Astrocyte (in vitro differentiated cells and primary cell): Measurements from ENCODE around the gene KCNMA1. TPM values are rescaled to one million over a fixed set of nuclear protein-coding genes. Genes with fewer than 3 reads are reported as not detected.
A peak's percentile ranks its signal among the peaks of the same experiment; 100 is the strongest.

Experiments used
- DNase-seq: peaks from one replicate; pipeline ENCODE4 v3.0.0-alpha.2; 2010; ENCODE audit warnings: low read depth
- FAIRE-seq: peaks from 2 replicates; lab custom pipeline; 2011; peaks lifted over from hg19 to GRCh38; lab: Jason Lieb, UNC
- H2AFZ ChIP-seq: 2 replicates; pipeline ENCODE4 v1.6.0; 2012; ENCODE audit warnings: low read depth, low read length, inconsistent platforms
- H3K27ac ChIP-seq: 2 replicates; pipeline ENCODE4 v1.5.1; 2011; ENCODE audit warnings: low read depth, low read length, inconsistent platforms
- H3K27me3 ChIP-seq: 2 replicates; pipeline ENCODE4 v1.6.0; 2011; ENCODE audit warnings: low read length, inconsistent platforms; ENCODE audit not compliant: insufficient read depth
- H3K36me3 ChIP-seq: 2 replicates; pipeline ENCODE4 v1.5.1; 2011; ENCODE audit warnings: low read length, inconsistent platforms; ENCODE audit not compliant: insufficient read depth
- H3K4me1 ChIP-seq: 2 replicates; pipeline ENCODE4 v1.5.1; 2011; ENCODE audit warnings: low read length, inconsistent platforms; ENCODE audit not compliant: insufficient read depth
- H3K4me2 ChIP-seq: 2 replicates; pipeline ENCODE4 v1.6.0; 2012; ENCODE audit warnings: low read length, inconsistent platforms
- H3K4me3 ChIP-seq: 2 replicates; pipeline ENCODE4 v1.5.1; 2011; ENCODE audit warnings: low read depth, mild to moderate bottlenecking, low read length, inconsistent platforms; ENCODE audit not compliant: insufficient read depth
- H3K79me2 ChIP-seq: 2 replicates; pipeline ENCODE4 v1.6.0; 2012; ENCODE audit warnings: mild to moderate bottlenecking, low read length, inconsistent platforms; ENCODE audit not compliant: insufficient read depth
- H3K9ac ChIP-seq: 2 replicates; pipeline ENCODE4 v1.6.0; 2012; ENCODE audit warnings: mild to moderate bottlenecking, low read length, inconsistent platforms
- H3K9me3 ChIP-seq: 2 replicates; pipeline ENCODE4 v1.5.1; 2012; ENCODE audit warnings: low read depth, mild to moderate bottlenecking, low read length, inconsistent platforms; ENCODE audit not compliant: insufficient read depth
- H4K20me1 ChIP-seq: 2 replicates; pipeline ENCODE4 v1.6.0; 2012; ENCODE audit warnings: low read length, inconsistent platforms; ENCODE audit not compliant: insufficient read depth
- H3K27ac Mint-ChIP-seq: one replicate; pipeline ENCODE4 v1.8.0; 2021; ENCODE audit warnings: mild to moderate bottlenecking, mixed read lengths; ENCODE audit not compliant: unreplicated experiment
- H3K27me3 Mint-ChIP-seq: one replicate; pipeline ENCODE4 v1.8.0; 2021; ENCODE audit warnings: low read depth, mixed read lengths; ENCODE audit not compliant: unreplicated experiment
- H3K36me3 Mint-ChIP-seq: one replicate; pipeline ENCODE4 v1.8.0; 2021; ENCODE audit warnings: low read depth, mixed read lengths; ENCODE audit not compliant: unreplicated experiment
- H3K4me1 Mint-ChIP-seq: one replicate; pipeline ENCODE4 v1.8.0; 2021; ENCODE audit warnings: low read depth, mixed read lengths; ENCODE audit not compliant: unreplicated experiment
- H3K4me3 Mint-ChIP-seq: one replicate; pipeline ENCODE4 v1.8.0; 2021; ENCODE audit warnings: mild to moderate bottlenecking, moderate library complexity, mixed read lengths; ENCODE audit not compliant: unreplicated experiment
- H3K9me3 Mint-ChIP-seq: one replicate; pipeline ENCODE4 v1.8.0; 2021; ENCODE audit warnings: mild to moderate bottlenecking, mixed read lengths; ENCODE audit not compliant: unreplicated experiment
- EZH2 ChIP-seq: IDR thresholded peaks from 2 replicates; pipeline ENCODE4 v1.6.1; 2012; ENCODE audit warnings: mild to moderate bottlenecking, low read length, inconsistent platforms; ENCODE audit not compliant: insufficient read depth
- total RNA-seq: library from RNA; stranded (reverse); gene quantifications from 2 replicates; pipeline ENCODE4 v1.2.1, GENCODE V29; 2021
- TF ChIP-seq, protein P1 (sequence below): IDR thresholded peaks from 2 replicates; pipeline ENCODE4 v1.5.1; 2011; ENCODE audit warnings: low read depth, mild to moderate bottlenecking, inconsistent platforms, low read length, moderate library complexity; ENCODE audit not compliant: insufficient read depth

KCNMA1 gene
- total RNA-seq, 1 donor from 2014 or later, result 45.8 TPM

DNA sequence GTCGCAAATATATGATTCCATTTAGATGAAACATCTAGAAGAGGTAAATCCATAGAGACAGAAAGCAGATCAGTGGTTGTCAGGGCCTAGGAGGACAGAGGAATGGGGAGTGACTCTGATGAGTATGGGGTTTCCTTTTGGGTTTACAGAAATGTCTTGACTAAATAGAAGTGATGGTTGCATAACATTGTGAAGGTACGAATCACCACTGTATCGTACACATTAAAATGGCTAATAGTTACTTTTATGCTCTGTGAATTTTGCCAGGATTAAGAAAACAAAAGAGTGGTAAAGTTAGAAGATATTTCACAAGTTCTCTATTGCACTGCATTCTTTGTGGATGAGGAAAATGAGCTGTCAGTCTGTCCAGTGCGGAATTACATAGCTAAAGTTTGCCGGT lies 407.4 kb downstream of the KCNMA1 start:
- no peaks in the 10 kb centered on the region for H3K27me3 ChIP-seq
- no peaks in the 10 kb centered on the region for H4K20me1 ChIP-seq
- no peaks in the 10 kb centered on the region for H3K79me2 ChIP-seq
- H3K9ac ChIP-seq, result no peak overlapping the region
- peak overlapping the region; percentile 67 for H3K27ac Mint-ChIP-seq
- peak; percentile 73 for FAIRE-seq
- peaks cover 56% of the 10 kb centered on the region for H3K4me1 Mint-ChIP-seq
- TF ChIP-seq, protein P1, sequence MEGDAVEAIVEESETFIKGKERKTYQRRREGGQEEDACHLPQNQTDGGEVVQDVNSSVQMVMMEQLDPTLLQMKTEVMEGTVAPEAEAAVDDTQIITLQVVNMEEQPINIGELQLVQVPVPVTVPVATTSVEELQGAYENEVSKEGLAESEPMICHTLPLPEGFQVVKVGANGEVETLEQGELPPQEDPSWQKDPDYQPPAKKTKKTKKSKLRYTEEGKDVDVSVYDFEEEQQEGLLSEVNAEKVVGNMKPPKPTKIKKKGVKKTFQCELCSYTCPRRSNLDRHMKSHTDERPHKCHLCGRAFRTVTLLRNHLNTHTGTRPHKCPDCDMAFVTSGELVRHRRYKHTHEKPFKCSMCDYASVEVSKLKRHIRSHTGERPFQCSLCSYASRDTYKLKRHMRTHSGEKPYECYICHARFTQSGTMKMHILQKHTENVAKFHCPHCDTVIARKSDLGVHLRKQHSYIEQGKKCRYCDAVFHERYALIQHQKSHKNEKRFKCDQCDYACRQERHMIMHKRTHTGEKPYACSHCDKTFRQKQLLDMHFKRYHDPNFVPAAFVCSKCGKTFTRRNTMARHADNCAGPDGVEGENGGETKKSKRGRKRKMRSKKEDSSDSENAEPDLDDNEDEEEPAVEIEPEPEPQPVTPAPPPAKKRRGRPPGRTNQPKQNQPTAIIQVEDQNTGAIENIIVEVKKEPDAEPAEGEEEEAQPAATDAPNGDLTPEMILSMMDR, result no peak
- H3K36me3 Mint-ChIP-seq, result peaks cover 4% of the 10 kb centered on the region
- H3K27me3 Mint-ChIP-seq, result no peaks in the 10 kb centered on the region
- peak overlapping the region; percentile 16 for H3K27ac ChIP-seq
- peaks cover 12% of the 10 kb centered on the region for H3K4me1 ChIP-seq
- peaks cover 3% of the 10 kb centered on the region for H3K9me3 Mint-ChIP-seq
- H2AFZ ChIP-seq, result no peak overlapping the region
- H3K4me2 ChIP-seq, result peak overlapping the region; percentile 26
- no peaks in the 10 kb centered on the region for H3K9me3 ChIP-seq
- H3K4me3 ChIP-seq, result no peak overlapping the region
- no peaks in the 10 kb centered on the region for H3K36me3 ChIP-seq
- H3K4me3 Mint-ChIP-seq, result no peak overlapping the region
- peak; percentile 69 for DNase-seq

DNA sequence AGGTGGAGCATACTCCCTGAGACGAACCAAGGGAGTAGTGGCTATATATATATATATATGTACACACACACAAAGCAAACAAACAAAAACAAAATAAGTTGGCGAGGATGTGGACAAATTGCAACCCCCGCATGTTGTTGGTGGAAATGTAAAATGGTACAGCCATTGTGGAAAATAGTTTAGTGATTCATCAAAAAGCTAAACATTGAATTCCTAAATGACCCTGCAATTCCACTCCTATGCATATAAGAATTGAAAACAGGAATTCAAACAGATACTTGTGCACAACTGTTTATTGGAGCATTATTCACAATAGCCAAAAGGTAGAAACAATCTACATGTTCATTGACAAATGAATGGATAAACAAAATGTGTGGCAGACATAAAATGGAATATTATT lies 407.9 kb downstream of the KCNMA1 start:
- H3K9me3 ChIP-seq, result no peaks in the 10 kb centered on the region
- H3K27me3 ChIP-seq, result no peaks in the 10 kb centered on the region
- no peak overlapping the region for H3K9ac ChIP-seq
- H3K27ac ChIP-seq, result peak overlapping the region; percentile 16
- peaks cover 54% of the 10 kb centered on the region for H3K4me1 Mint-ChIP-seq
- H3K27me3 Mint-ChIP-seq, result no peaks in the 10 kb centered on the region
- no peak for FAIRE-seq
- H3K4me2 ChIP-seq, result peak overlapping the region; percentile 26
- H3K27ac Mint-ChIP-seq, result peak overlapping the region; percentile 67
- no peaks in the 10 kb centered on the region for H3K79me2 ChIP-seq
- no peaks in the 10 kb centered on the region for H3K36me3 ChIP-seq
- H3K4me3 ChIP-seq, result no peak overlapping the region
- no peaks in the 10 kb centered on the region for H4K20me1 ChIP-seq
- peaks cover 3% of the 10 kb centered on the region for H3K9me3 Mint-ChIP-seq
- peaks cover 4% of the 10 kb centered on the region for H3K36me3 Mint-ChIP-seq
- peaks cover 12% of the 10 kb centered on the region for H3K4me1 ChIP-seq
- no peak overlapping the region for H2AFZ ChIP-seq
- H3K4me3 Mint-ChIP-seq, result no peak overlapping the region
- DNase-seq, result no peak
- no peak for TF ChIP-seq EZH2
- TF ChIP-seq, protein P1, result no peak

- Mint-ChIP-seq H3K27me3 (no peaks in the 10 kb centered on the region), H3K36me3 (peaks cover 3% of the 10 kb centered on the region), H3K4me3 (no peak overlapping the region), H3K9me3 (peaks cover under 1% of the 10 kb centered on the region), H3K27ac (no peak overlapping the region), H3K4me1 (peaks cover 56% of the 10 kb centered on the region)
- Histone ChIP-seq H3K4me1 (peaks cover 12% of the 10 kb centered on the region), H3K9ac (no peak overlapping the region), H3K27me3 (no peaks in the 10 kb centered on the region), H3K4me3 (no peak overlapping the region), H2AFZ (no peak overlapping the region), H3K4me2 (no peak overlapping the region), H3K79me2 (no peaks in the 10 kb centered on the region), H3K27ac (no peak overlapping the region), H3K9me3 (no peaks in the 10 kb centered on the region), H3K36me3 (no peaks in the 10 kb centered on the region), H4K20me1 (no peaks in the 10 kb centered on the region)
- TF ChIP-seq EZH2, result no peak
- TF ChIP-seq, protein P1, result no peak
- DNase-seq, result no peak
- FAIRE-seq, result no peak
Observed at GRCh38 chr10:77228559-77228958, 409.0 kb downstream of the KCNMA1 start.
